Mononuclear cell (primary cell): Measurements from ENCODE around the gene SLC13A1. TPM values are rescaled to one million over a fixed set of nuclear protein-coding genes. Genes with fewer than 3 reads are reported as not detected.
"Not testable (repeated sequence)": the region's sequence is repeated elsewhere in the genome, so short reads cannot be mapped to it uniquely, and the experiment has no call there.

Source experiments
- H3K27me3 ChIP-seq: 2 replicates; pipeline ENCODE4 v1.6.0; 2011; ENCODE audit warnings: low read length, control low read depth; ENCODE audit not compliant: insufficient read depth
- H3K4me1 ChIP-seq: 2 replicates; pipeline ENCODE4 v1.5.1; 2011; ENCODE audit warnings: mild to moderate bottlenecking, low read length, control low read depth; ENCODE audit not compliant: insufficient read depth
- H3K4me3 ChIP-seq: 2 replicates; pipeline ENCODE4 v1.5.1; 2011; ENCODE audit warnings: mild to moderate bottlenecking, low read length, moderate library complexity
- H3K9me3 ChIP-seq: 2 replicates; pipeline ENCODE4 v1.5.1; 2011; ENCODE audit warnings: low read depth, mild to moderate bottlenecking, control low read depth, low read length
- total RNA-seq: library from RNA; depleted of rRNA; stranded (reverse); fragments of >200 nt; gene quantifications from one replicate; pipeline ENCODE4 v1.2.3, GENCODE V29; 2012

Gene SLC13A1
- total RNA-seq, 1 donor, result not detected

DNA sequence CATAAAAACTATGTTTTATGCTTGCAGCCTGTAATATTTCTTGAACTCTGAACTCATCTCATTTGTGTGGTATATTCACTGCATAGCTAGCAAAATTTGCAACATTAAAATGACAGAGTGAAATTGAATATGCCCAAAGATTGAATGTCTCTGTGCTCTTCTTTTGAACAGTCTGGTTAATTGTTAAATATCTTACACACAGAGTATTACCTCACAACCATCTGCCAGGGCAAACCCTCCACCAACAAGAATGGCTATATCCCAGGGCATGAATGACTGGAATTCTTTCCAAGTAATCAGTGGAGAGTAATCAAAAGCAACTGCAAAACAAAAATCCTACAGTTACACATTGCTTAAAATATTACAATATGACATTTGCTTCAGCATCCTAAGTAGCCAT is 76.9 kb downstream of the SLC13A1 start:
- Histone ChIP-seq H3K4me3 (no peak overlapping the region), H3K27me3 (no peaks in the 10 kb centered on the region), H3K9me3 (no peaks in the 10 kb centered on the region), H3K4me1 (no peaks in the 10 kb centered on the region)

DNA sequence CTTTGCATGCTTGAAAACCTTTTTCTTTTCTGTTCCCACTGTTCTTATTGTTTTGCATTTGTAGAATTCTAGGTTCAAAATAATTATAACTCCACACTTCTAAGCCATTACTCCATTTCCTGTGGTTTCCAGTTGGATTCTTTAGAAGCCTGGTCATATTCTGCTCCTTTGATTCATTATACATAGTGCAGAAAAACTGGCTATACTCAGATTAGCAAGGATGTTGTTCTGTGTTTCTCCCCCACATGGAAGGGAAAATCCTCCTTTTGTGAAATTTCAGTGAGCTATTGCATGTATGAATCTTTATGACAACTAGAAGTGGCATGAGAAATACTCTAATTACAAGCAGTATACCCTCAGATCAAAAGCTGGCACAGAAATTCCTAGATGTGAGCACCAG is 79.5 kb downstream of the SLC13A1 start:
- Histone ChIP-seq H3K4me1 (no peaks in the 10 kb centered on the region), H3K9me3 (no peaks in the 10 kb centered on the region)

DNA sequence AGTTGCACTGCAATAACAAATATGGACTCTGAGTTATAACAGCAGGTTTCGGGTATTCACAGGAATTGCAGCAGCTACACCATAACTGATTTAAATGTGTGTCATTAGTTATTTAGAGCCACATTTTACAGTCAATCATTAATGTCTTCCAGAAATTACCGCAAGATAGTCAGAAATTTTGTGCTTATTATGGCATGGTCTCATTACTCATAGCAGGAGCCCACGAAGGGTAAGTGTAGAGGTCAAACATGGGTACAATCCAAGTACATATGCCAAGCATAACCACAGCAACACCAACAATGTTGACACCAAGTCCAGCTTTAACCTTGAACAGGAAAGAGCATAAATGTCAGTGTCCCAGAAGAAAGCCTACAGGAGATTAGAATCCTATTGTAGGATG is 84.4 kb downstream of the SLC13A1 start:
- Histone ChIP-seq H3K4me1 (no peaks in the 10 kb centered on the region), H3K4me3 (no peak overlapping the region), H3K9me3 (no peaks in the 10 kb centered on the region), H3K27me3 (no peaks in the 10 kb centered on the region)

More for the DNA sequence above, 79.5 kb downstream of the SLC13A1 start:
- no peaks in the 10 kb centered on the region for H3K27me3 ChIP-seq
- no peak overlapping the region for H3K4me3 ChIP-seq

DNA sequence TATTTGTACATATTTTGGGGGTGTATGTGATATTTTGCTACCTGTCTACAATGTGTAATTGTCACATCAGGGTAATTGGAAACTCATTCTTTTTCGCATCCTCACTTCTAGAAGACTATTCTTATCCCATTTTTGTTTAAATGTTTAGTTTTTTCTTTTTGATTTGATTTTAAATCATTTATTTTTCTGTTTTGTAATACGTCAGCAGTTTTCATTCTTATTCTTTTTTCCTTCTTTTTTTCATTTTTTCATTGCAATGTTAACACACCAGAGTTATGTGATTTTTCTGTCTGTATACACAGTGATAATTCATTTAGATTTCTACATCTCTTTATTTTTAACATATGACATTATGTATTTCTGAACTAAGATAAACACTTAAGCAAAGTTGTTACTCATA is 85.5 kb downstream of the SLC13A1 start:
- Histone ChIP-seq H3K27me3 (no peaks in the 10 kb centered on the region), H3K9me3 (no peaks in the 10 kb centered on the region), H3K4me3 (no peak overlapping the region), H3K4me1 (no peaks in the 10 kb centered on the region)

DNA sequence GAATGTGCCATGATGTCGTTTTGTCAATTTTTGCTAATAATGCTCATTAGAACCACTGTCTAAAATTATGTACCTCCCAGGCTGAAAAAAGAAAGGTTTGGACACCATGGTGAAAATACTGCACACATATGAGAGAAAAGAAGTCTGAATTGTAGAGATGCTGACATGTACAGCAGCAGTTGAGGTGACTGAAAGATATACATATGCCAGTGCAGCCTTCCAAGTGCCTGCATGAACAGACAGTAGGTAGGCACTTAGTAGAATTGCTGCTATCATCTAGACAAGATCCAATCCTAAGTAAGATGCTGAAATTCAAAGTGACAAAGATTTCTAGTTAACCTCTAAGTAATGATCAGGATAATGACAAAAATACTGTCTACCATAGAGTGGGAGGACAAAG is 86.9 kb downstream of the SLC13A1 start:
- H3K9me3 ChIP-seq, result peaks cover 8% of the 10 kb centered on the region
- H3K27me3 ChIP-seq, result no peaks in the 10 kb centered on the region
- no peak overlapping the region for H3K4me3 ChIP-seq
- H3K4me1 ChIP-seq, result no peaks in the 10 kb centered on the region

DNA sequence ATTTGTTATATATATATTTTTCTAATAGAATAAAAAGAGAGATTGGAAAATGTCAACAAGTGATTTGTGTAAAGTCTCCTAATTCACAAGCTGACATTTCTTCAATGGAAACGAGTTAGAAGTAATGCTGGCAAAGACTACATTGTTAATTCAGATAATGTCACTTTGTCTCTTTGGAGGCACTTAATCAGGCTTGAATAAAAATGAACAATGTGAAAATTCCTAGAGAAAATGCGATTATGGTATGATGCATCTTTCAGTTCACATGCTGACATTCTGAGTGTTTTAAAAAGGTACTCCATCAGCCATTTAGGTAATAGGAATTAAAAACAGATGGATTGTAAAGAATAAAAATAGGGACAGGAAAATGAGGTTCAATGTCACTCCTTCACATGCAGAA is 100.1 kb downstream of the SLC13A1 start:
- no peaks in the 10 kb centered on the region for H3K9me3 ChIP-seq
- H3K4me3 ChIP-seq, result no peak overlapping the region
- H3K4me1 ChIP-seq, result no peaks in the 10 kb centered on the region
- no peaks in the 10 kb centered on the region for H3K27me3 ChIP-seq

DNA sequence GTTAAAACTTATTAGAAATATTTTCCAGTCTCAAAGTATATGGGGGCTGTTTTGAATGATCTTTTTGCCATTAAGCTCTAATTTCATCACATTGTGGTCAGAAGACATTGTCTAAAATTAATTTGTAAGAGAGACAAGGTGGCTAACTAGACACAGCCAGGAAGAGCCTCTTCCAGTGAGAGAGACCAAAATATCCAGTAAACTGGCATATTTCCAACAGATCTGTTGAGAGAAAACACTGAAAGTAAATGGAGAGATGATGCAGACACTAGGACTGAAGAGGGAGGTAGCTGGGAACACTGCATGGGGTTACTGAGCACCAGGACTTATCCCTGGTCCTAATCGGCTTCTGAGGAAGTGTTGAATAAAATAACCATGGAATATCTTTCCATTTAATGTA is 102.8 kb downstream of the SLC13A1 start:
- Histone ChIP-seq H3K27me3 (no peaks in the 10 kb centered on the region), H3K4me3 (no peak overlapping the region)

DNA sequence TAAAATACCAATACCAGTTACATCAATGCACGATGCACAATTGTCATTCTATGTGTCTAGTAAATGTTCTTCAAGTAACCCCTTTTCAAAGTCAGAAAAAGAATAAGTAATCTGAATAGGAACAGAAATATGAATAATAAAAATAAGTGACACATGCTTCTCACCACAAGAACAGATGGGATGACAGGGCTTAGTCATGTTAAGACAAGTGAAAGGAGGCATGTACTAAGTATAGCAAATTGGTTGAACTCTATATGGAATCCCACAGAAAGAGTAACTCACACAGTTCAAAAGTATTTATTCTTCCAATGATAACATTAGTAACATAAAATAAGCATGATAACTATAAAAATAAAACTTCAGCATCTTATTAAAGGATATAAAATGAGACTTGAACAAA is 103.3 kb downstream of the SLC13A1 start:
- Histone ChIP-seq H3K9me3 (no peaks in the 10 kb centered on the region), H3K4me1 (no peaks in the 10 kb centered on the region), H3K27me3 (no peaks in the 10 kb centered on the region), H3K4me3 (no peak overlapping the region)

More for the DNA sequence above, 102.8 kb downstream of the SLC13A1 start:
- no peaks in the 10 kb centered on the region for H3K4me1 ChIP-seq
- H3K9me3 ChIP-seq, result no peaks in the 10 kb centered on the region

DNA sequence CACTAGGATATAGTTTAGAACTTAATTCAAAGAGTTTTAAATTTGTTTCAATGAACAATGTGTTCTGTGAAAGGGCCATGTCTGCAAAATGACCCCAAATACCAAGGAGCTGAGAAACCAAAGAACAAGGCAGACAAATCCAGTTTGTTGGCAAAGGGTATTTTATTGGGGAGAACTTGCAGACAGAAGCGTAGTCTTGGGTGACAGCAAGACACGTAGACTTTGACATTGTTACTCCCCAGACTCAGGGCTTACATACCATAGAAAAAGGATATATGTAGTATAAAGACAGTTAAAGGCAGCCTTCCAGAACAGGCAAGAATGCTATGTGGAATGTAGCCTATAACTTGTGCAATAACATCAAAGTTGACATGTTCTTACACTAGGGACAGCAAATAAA is 109.3 kb downstream of the SLC13A1 start:
- Histone ChIP-seq H3K27me3 (no peaks in the 10 kb centered on the region), H3K4me3 (no peak overlapping the region), H3K9me3 (peaks cover 7% of the 10 kb centered on the region), H3K4me1 (no peaks in the 10 kb centered on the region)

DNA sequence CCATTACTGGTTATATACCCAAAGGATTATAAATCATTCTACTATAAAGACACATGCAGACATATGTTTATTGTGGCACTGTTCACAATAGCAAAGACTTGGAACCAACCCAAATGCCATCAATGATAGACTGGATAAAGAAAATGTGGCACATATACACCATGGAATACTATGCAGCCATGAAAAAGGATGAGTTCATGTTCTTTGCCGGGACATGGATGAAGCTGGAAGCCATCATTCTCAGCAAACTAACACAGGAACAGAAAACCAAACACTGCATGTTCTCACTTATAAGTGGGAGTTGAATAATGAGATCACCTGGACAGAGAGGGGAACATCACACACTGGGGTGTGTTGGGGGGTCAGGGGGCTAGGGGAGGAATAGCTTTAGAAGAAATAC is 112.9 kb downstream of the SLC13A1 start:
- H3K4me3 ChIP-seq, H3K9me3 ChIP-seq, H3K27me3 ChIP-seq, H3K4me1 ChIP-seq: not testable (repeated sequence)

DNA sequence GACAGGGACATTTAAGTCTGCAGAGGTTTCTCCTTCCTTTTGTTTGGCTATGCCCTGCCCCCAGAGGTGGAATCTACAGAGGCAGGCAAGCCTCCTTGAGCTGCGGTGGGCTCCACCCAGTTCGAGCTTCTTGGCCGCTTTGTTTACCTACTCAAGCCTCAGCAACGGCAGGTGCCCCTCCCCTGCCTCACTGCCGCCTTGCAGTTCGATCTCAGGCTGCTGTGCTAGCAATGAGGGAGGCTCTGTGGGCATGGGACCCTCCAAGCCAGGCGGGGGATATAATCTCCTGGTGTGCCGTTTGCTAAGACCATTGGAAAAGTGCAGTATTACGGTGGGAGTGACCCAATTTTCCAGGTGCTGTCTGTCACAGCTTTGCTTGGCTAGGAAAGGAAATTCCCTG is 114.9 kb downstream of the SLC13A1 start:
- H3K27me3 ChIP-seq, H3K9me3 ChIP-seq, H3K4me1 ChIP-seq, H3K4me3 ChIP-seq: not testable (repeated sequence)

DNA sequence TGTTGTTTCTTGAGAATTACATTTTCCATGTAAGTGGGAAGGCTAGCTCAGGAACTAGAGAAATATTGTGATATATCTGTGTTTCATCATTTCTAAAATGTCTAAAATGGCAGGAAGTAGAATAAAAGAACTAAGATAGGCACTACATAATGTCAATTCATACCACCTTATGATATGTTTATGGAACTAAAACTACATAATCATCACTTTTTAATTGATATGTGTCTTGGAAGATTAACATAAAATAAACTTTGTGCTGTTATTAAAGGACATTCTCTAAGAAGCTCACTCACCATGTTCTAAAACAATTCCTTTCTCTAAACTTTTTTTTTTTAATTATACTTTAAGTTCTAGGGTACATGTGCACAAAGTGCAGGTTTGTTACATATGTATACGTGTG is 120.7 kb downstream of the SLC13A1 start:
- no peaks in the 10 kb centered on the region for H3K9me3 ChIP-seq
- H3K4me3 ChIP-seq, result no peak overlapping the region
- H3K4me1 ChIP-seq, result no peaks in the 10 kb centered on the region
- no peaks in the 10 kb centered on the region for H3K27me3 ChIP-seq

DNA sequence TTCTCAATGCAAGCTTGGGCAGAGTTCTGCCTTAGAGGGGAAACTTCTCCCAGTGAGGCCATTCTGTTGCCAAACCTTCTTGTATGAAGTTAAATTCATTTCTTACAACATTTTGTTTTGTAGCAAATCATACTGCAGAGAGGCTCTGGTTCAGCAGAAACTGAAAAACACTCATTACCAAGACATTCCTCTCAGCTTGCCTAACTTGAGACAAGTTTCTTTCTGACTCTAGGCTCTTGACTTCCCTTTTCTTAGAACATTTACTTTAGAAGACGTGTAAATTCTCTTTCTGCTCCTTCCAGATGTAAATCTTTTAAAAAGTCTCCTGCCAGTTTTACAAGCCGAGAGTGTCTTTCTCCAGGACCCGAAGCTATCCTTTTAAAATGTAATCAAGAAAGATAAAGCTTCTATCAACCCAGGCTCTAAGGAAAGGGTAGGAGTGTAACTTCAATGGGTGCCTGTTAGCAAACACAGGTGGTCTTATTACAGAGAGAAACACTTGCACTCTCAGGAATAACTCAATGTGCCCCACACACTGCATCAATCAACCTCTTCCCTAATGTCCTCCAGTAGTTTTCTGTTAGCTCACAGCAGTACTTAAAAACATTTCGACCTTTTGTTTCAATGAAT is 123.8 kb downstream of the SLC13A1 start:
- Histone ChIP-seq H3K9me3 (no peaks in the 10 kb centered on the region), H3K4me3 (no peak overlapping the region), H3K27me3 (no peaks in the 10 kb centered on the region), H3K4me1 (no peaks in the 10 kb centered on the region)

DNA sequence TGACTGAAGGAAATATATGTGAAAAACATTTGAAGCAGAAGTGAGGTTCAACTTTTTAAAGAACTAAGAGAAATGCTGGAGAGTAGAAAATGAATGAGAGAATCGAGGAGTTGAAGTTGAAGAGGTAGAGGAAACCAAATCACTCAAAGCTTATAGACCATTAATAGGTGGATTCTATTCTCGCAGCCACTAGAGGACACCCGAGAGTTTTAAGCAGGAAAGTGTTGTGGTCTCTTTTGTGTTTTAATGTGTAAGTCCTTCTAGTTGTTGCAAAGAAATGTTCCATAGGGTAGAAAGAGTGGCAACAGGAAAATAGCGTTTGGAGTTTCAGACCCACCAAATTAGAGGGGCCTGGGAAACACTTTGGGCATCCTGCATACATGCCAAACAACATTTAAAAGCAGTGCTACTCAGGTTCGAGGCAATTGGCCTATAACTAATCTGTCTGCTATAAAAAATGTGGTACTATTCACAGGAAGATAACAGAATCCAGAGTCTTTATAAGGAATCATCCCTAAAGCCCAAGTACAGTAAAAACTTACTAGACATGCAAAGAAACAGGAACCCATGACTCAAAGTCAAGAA is 129.0 kb downstream of the SLC13A1 start:
- Histone ChIP-seq H3K27me3 (no peaks in the 10 kb centered on the region), H3K4me3 (no peak overlapping the region), H3K4me1 (no peaks in the 10 kb centered on the region), H3K9me3 (no peaks in the 10 kb centered on the region)

DNA sequence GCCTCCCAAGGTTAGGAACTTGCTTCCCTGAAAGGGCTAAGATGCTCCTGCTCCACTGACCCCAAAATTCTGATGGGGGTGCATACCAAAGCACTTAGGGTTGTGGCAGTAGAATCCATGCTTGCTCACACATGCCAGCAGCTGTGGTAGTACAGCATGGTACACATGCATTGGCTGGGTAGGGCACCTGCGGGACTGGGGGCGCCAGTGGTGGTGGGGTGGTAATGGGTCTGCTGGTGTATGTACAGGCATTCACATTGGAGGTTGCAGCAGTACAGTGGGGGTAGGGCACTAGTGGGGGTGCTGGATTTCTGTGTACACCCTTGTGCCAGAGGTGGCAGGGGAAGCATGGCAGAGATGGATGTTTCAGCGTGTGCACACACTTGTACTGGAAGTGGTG is 132.0 kb downstream of the SLC13A1 start:
- Histone ChIP-seq H3K4me1 (no peaks in the 10 kb centered on the region), H3K27me3 (no peaks in the 10 kb centered on the region), H3K9me3 (no peaks in the 10 kb centered on the region), H3K4me3 (no peak overlapping the region)
